ENCODE measurements around the gene MKNK2.
"Not testable (repeated sequence)": the region's sequence is repeated elsewhere in the genome, so short reads cannot be mapped to it uniquely, and the experiment has no call there.

The MKNK2 gene

DNA sequence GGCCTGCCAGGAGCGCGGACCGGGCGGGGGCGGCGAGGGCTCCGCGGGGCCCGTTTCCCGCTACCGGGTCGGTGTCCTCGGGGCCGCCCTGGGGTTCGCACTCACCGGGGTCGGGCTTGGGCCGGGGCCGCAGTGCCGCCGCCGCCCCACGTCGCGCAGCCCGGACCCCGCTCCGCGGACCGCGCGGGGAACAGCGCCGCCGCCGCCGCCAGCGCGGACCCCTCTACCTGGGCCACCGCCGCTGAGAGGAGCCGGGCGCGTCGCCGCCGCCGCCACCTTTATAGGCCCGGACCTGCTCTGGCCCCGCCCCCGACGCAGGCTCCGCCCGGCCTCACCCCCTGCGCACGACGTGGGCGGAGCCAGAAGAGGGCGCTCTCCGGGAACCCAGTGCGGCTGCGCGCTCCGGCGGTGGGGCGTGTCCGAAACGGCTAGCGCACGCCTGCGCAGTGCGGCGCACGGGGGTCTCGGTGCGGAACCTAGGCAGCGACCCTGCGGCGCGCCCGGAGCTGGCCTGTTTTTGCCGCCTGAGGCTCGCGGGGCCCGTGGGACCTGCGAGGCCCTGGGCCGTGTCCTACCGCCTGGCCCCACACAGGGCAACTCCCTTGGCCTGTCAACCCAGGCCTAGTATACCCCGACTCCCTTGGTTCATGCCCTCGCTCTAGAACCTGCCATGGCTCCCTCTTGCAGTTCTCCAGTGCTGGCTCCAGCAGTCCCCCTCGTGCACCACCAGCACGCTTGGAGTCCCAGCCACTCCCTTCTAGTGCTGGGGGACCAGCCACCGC is at the start of gene MKNK2:
Gene MKNK2, minus strand, starts transcription at position 254 of the 782 bp plus-strand sequence. CDS start 393 bp downstream, outside the sequence.
- Histone ChIP-seq H3K27me3 (no peaks in the 10 kb centered on the region), H3K27ac (peak within 1 kb of the TSS; percentile 93), H3K36me3 (peaks cover 34% of the 10 kb centered on the region), H3K4me1 (peaks cover 86% of the 10 kb centered on the region), H4K20me1 (peaks cover 45% of the 10 kb centered on the region), H3K9me3 (no peaks in the 10 kb centered on the region), H3K9ac (peak within 1 kb of the TSS; percentile 96), H3K4me3 (peak within 1 kb of the TSS; percentile 88), H3K4me2 (peak within 1 kb of the TSS; percentile 89)
- no peak for TF ChIP-seq Cebpa-rat (IDR thresholded peaks at IDR 0.05)

DNA sequence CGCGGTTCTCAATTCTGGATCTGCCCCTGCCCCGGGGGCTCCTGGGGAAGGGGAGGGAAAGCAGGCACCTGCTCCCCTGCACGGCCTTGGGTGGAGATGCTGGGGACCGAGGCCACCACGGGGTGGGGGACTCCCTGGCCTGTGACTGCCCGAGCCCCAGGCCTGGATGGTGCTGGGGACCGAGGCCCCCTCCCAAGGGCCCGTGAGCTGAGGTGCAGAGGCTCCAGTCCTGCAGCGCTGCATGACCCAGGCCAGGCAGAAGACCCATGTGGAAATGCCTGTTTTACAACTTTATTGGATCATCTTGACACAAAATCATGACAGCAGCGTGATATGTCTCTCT is 49.6 kb upstream of the MKNK2 start:
- no peak overlapping the region for H3K4me2 ChIP-seq
- H3K27me3 ChIP-seq, result no peaks in the 10 kb centered on the region
- H3K9me3 ChIP-seq, result peaks cover 18% of the 10 kb centered on the region
- no peak overlapping the region for H3K4me3 ChIP-seq
- H3K27ac ChIP-seq, result no peak overlapping the region
- H4K20me1 ChIP-seq, result peaks cover 66% of the 10 kb centered on the region
- H3K9ac ChIP-seq, result no peak overlapping the region
- TF ChIP-seq Cebpa-rat (IDR thresholded peaks at IDR 0.05), result no peak
- H3K36me3 ChIP-seq, result peaks cover 63% of the 10 kb centered on the region
- H3K4me1 ChIP-seq, result peaks cover 20% of the 10 kb centered on the region

- no peak overlapping the region for H3K4me2 ChIP-seq
- no peaks in the 10 kb centered on the region for H3K27me3 ChIP-seq
- peaks cover 58% of the 10 kb centered on the region for H3K36me3 ChIP-seq
- H3K9ac ChIP-seq, result no peak overlapping the region
- H3K4me1 ChIP-seq, result peaks cover 24% of the 10 kb centered on the region
- H3K4me3 ChIP-seq, result no peak overlapping the region
- no peak overlapping the region for H3K27ac ChIP-seq
- TF ChIP-seq Cebpa-rat (IDR thresholded peaks at IDR 0.05), result no peak
- H3K9me3 ChIP-seq, result peaks cover 12% of the 10 kb centered on the region
- H4K20me1 ChIP-seq, result peaks cover 69% of the 10 kb centered on the region
Measured at GRCh38 chr19:2099937-2100718, 49.1 kb upstream of the MKNK2 start.

DNA sequence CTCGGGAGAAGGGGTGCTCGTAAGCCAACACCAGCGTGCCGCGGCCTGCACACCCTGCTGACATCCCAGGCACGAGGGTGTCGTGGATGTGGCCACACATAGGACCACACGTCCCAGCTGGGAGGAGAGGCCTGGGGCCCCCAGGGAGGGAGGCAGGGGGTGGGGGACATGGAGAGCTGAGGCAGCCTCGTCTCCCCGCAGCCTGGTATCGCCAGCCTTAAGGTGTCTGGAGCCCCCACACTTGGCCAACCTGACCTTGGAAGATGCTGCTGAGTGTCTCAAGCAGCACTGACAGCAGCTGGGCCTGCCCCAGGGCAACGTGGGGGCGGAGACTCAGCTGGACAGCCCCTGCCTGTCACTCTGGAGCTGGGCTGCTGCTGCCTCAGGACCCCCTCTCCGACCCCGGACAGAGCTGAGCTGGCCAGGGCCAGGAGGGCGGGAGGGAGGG is 48.0 kb upstream of the MKNK2 start:
- peaks cover 72% of the 10 kb centered on the region for H4K20me1 ChIP-seq
- peaks cover 35% of the 10 kb centered on the region for H3K4me1 ChIP-seq
- no peak overlapping the region for H3K4me2 ChIP-seq
- H3K9ac ChIP-seq, result no peak overlapping the region
- no peak overlapping the region for H3K27ac ChIP-seq
- no peak for TF ChIP-seq Cebpa-rat (IDR thresholded peaks at IDR 0.05)
- H3K36me3 ChIP-seq, result peaks cover 47% of the 10 kb centered on the region
- H3K4me3 ChIP-seq, result no peak overlapping the region
- H3K27me3 ChIP-seq, result no peaks in the 10 kb centered on the region
- H3K9me3 ChIP-seq, result peaks cover 2% of the 10 kb centered on the region

DNA sequence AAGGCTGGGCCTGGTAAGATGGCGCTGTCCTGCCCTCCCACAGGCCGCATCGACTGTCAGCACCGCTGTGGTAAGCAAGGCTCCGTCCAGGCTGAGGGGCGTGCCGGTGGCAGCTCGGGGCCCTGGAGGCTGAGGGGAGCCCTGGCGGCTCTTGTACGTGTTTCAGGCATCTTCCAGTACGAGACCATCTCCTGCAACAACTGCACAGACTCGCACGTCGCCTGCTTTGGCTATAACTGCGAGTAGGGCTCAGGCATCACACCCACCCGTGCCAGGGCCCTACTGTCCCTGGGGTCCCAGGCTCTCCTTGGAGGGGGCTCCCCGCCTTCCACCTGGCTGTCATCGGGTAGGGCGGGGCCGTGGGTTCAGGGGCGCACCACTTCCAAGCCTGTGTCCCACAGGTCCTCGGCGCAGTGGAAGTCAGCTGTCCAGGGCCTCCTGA is 46.9 kb upstream of the MKNK2 start:
- no peak overlapping the region; the same call in 1 of the 2 replicates for H3K9ac ChIP-seq
- no peaks in the 10 kb centered on the region for H3K9me3 ChIP-seq
- no peak for TF ChIP-seq Cebpa-rat (IDR thresholded peaks at IDR 0.05)
- H3K27ac ChIP-seq, result no peak overlapping the region
- peak overlapping the region; percentile 92 for H3K4me2 ChIP-seq
- H4K20me1 ChIP-seq, result peaks cover 72% of the 10 kb centered on the region
- H3K36me3 ChIP-seq, result peaks cover 36% of the 10 kb centered on the region
- no peaks in the 10 kb centered on the region for H3K27me3 ChIP-seq
- no peak overlapping the region; the same call in 1 of the 2 replicates for H3K4me3 ChIP-seq
- peaks cover 41% of the 10 kb centered on the region for H3K4me1 ChIP-seq

- H3K4me1 ChIP-seq, result peaks cover 47% of the 10 kb centered on the region
- H3K9ac ChIP-seq, result peak overlapping the region; percentile 45
- H3K9me3 ChIP-seq, result no peaks in the 10 kb centered on the region
- peaks cover 67% of the 10 kb centered on the region for H4K20me1 ChIP-seq
- no peak overlapping the region for H3K27ac ChIP-seq
- TF ChIP-seq Cebpa-rat (IDR thresholded peaks at IDR 0.05), result no peak
- H3K4me3 ChIP-seq, result peak overlapping the region; percentile 60
- H3K36me3 ChIP-seq, result peaks cover 30% of the 10 kb centered on the region
- peak overlapping the region; percentile 92 for H3K4me2 ChIP-seq
- H3K27me3 ChIP-seq, result no peaks in the 10 kb centered on the region
Measured at GRCh38 chr19:2097203-2097885, 46.3 kb upstream of the MKNK2 start.

GRCh38 chr19:2096480-2097202 is 45.6 kb upstream of the MKNK2 start, which contains the start of gene IZUMO4:
Gene IZUMO4, plus strand, starts transcription at chr19:2096915. Its CDS starts 31 bp downstream, at chr19:2096946.
- H3K27ac ChIP-seq, result peak within 1 kb of the TSS; percentile 89
- no peaks in the 10 kb centered on the region for H3K9me3 ChIP-seq
- no peak for TF ChIP-seq Cebpa-rat (IDR thresholded peaks at IDR 0.05)
- peak within 1 kb of the TSS; percentile 92 for H3K4me2 ChIP-seq
- H3K36me3 ChIP-seq, result peaks cover 23% of the 10 kb centered on the region
- H3K4me1 ChIP-seq, result peaks cover 54% of the 10 kb centered on the region
- peak within 1 kb of the TSS; percentile 79 for H3K4me3 ChIP-seq
- peak within 1 kb of the TSS; percentile 82 for H3K9ac ChIP-seq
- no peaks in the 10 kb centered on the region for H3K27me3 ChIP-seq
- H4K20me1 ChIP-seq, result peaks cover 60% of the 10 kb centered on the region

DNA sequence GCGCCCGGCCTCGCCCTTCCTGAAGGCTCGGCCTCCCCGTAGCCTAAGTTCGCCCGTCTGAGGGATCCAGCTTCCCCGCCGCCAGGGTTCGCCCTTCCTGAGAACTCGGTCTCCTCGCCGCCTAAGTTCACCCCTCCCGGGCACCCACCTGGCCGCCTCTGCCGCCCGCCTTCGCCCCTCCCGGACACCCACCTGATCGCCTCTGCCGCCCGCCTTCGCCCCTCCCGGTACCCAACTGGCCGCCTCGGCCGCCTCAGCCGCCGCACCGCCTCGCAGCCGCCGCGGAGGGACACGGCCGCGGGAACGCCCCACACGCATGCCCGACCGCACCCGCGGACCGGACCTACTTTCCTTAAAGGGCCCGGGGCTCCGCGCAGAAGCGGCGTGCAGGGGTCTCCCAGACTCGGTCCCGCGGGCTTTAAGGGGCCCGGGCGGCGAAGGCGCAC is 45.0 kb upstream of the MKNK2 start, which contains the start of gene MOB3A:
Gene MOB3A, minus strand, starts transcription at position 293 of the 446 bp plus-strand sequence. CDS start 17,766 bp downstream, outside the sequence.
- peak within 1 kb of the TSS; percentile 79 for H3K4me3 ChIP-seq
- no peaks in the 10 kb centered on the region for H3K27me3 ChIP-seq
- peak within 1 kb of the TSS; percentile 82 for H3K9ac ChIP-seq
- H3K27ac ChIP-seq, result peak within 1 kb of the TSS; percentile 89
- H3K4me2 ChIP-seq, result peak within 1 kb of the TSS; percentile 92
- H3K9me3 ChIP-seq, result no peaks in the 10 kb centered on the region
- peaks cover 60% of the 10 kb centered on the region for H3K4me1 ChIP-seq
- TF ChIP-seq Cebpa-rat (IDR thresholded peaks at IDR 0.05), result no peak
- H4K20me1 ChIP-seq, result peaks cover 57% of the 10 kb centered on the region
- H3K36me3 ChIP-seq, result peaks cover 17% of the 10 kb centered on the region

- not testable (repeated sequence) for H3K9ac ChIP-seq, H3K27me3 ChIP-seq, H3K9me3 ChIP-seq, H3K36me3 ChIP-seq, H3K4me3 ChIP-seq
- Histone ChIP-seq H3K4me2 (peak overlapping the region; percentile 88), H4K20me1 (peaks cover 61% of the 10 kb centered on the region), H3K27ac (peak overlapping the region; percentile 45), H3K4me1 (peaks cover 89% of the 10 kb centered on the region)
Measured at GRCh38 chr19:2091926-2092525, 41.0 kb upstream of the MKNK2 start.
